Activated T-helper 1 cell treated with Interleukin-2 at 50 U/mL for 16 hours (primary cell): ENCODE results near the gene DSC1.

ENCODE experiments used
- DNase-seq: peaks from one replicate; pipeline ENCODE4 v3.0.0-alpha.2; 2020; ENCODE audit warnings: low read depth

The DSC1 gene

GRCh38 chr18:31103423-31103822 lies 59.2 kb downstream of the DSC1 start:
- no peak for DNase-seq

GRCh38 chr18:31102941-31103340 lies 59.7 kb downstream of the DSC1 start:
- DNase-seq, result no peak

- no peak for DNase-seq
Measured at GRCh38 chr18:31102025-31102684, 60.5 kb downstream of the DSC1 start, which contains the start of gene DSC2. DSC2 (minus strand) TSS chr18:31102421; CDS start chr18:31101971, 450 bp downstream.

- no peak for DNase-seq
Measured at GRCh38 chr18:31101183-31102024, 61.3 kb downstream of the DSC1 start.

GRCh38 chr18:31100436-31101182 lies 62.0 kb downstream of the DSC1 start:
- DNase-seq, result no peak

GRCh38 chr18:31099450-31100230 lies 63.0 kb downstream of the DSC1 start:
- no peak for DNase-seq

- DNase-seq, result no peak
Measured at GRCh38 chr18:31098878-31099277, 63.8 kb downstream of the DSC1 start.

GRCh38 chr18:31097666-31098065 lies 65.0 kb downstream of the DSC1 start:
- no peak for DNase-seq

GRCh38 chr18:31093880-31094279 lies 68.8 kb downstream of the DSC1 start:
- no peak for DNase-seq

- no peak for DNase-seq
Measured at GRCh38 chr18:31093294-31093693, 69.4 kb downstream of the DSC1 start.

GRCh38 chr18:31091350-31091749 lies 71.3 kb downstream of the DSC1 start:
- no peak for DNase-seq

- no peak for DNase-seq
Measured at GRCh38 chr18:31088532-31088931, 74.1 kb downstream of the DSC1 start.

- DNase-seq, result no peak
Measured at GRCh38 chr18:31079973-31080372, 82.7 kb downstream of the DSC1 start.
